ENCODE measurements around the gene FNDC3B.

FNDC3B gene

DNA sequence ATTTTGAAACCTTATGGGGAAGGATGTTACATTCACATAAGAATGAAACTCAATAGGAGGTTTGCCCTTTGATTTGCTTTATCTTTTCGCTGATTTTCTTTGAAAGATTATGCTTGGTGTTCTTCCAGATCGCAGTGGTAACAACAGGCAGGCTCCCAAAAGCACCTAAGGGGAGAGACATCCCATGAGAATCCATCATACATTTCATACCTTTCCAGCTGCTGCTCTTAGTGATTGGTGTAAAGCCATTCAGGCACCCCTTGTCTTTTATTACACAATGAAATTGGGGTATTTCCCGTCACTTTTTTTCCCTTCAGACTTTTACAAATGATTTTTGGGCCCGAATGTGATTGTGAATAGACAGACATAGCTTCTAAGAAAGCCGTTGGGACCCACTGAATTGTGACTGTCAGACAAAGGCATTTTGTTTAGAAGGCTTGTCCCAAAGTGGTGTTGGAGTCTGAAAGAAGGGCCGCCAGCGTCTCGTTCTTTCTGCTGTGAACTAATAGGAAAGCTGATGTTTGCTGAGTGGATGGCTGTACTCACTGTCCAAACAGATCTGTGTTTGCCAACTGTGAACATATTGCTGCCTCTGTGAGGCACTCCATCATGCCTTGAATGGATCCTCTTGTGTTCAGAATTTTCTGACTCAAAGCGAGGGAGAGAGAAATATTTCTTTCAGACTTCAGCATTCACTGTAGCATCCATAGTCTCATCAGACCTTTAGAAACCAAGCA lies 164.3 kb downstream of the FNDC3B start:
- H3K4me2 ChIP-seq (ENCODE audit: low read length): no peak overlapping the region
- no peaks in the 10 kb centered on the region for H3K79me2 ChIP-seq (ENCODE audit: insufficient read depth, low read length)
- no peak overlapping the region for H3K9ac ChIP-seq (ENCODE audit: low read length)
- H3F3A ChIP-seq (ENCODE audit: insufficient read depth, low read length): no peaks in the 10 kb centered on the region
- H4K20me1 ChIP-seq (ENCODE audit: insufficient read depth, low read length): no peaks in the 10 kb centered on the region
- no peaks in the 10 kb centered on the region for H3K4me1 ChIP-seq (ENCODE audit: insufficient read depth, low read length, severe bottlenecking)
- no peak overlapping the region for H3K27ac ChIP-seq (ENCODE audit: low read depth, low read length, poor library complexity, severe bottlenecking)
- no peaks in the 10 kb centered on the region for H3K9me2 ChIP-seq (ENCODE audit: low read depth, low read length)
- H3K36me3 ChIP-seq (ENCODE audit: insufficient read depth, low read length): no peaks in the 10 kb centered on the region
- H3K27me3 ChIP-seq (ENCODE audit: insufficient read depth, low read length): no peaks in the 10 kb centered on the region
- H2AFZ ChIP-seq (ENCODE audit: low read length): no peak overlapping the region
- TF ChIP-seq, protein P1, sequence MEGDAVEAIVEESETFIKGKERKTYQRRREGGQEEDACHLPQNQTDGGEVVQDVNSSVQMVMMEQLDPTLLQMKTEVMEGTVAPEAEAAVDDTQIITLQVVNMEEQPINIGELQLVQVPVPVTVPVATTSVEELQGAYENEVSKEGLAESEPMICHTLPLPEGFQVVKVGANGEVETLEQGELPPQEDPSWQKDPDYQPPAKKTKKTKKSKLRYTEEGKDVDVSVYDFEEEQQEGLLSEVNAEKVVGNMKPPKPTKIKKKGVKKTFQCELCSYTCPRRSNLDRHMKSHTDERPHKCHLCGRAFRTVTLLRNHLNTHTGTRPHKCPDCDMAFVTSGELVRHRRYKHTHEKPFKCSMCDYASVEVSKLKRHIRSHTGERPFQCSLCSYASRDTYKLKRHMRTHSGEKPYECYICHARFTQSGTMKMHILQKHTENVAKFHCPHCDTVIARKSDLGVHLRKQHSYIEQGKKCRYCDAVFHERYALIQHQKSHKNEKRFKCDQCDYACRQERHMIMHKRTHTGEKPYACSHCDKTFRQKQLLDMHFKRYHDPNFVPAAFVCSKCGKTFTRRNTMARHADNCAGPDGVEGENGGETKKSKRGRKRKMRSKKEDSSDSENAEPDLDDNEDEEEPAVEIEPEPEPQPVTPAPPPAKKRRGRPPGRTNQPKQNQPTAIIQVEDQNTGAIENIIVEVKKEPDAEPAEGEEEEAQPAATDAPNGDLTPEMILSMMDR (IDR thresholded peaks at IDR 0.05; ENCODE audit: low read length): no peak
- no peak for TF ChIP-seq EZH2 (IDR thresholded peaks at IDR 0.05; ENCODE audit: borderline replicate concordance, low read length)
- H3K9me3 ChIP-seq (ENCODE audit: low read length): peaks cover 5% of the 10 kb centered on the region
- no peak overlapping the region for H3K4me3 ChIP-seq (ENCODE audit: low read depth, low read length, poor library complexity, severe bottlenecking)

DNA sequence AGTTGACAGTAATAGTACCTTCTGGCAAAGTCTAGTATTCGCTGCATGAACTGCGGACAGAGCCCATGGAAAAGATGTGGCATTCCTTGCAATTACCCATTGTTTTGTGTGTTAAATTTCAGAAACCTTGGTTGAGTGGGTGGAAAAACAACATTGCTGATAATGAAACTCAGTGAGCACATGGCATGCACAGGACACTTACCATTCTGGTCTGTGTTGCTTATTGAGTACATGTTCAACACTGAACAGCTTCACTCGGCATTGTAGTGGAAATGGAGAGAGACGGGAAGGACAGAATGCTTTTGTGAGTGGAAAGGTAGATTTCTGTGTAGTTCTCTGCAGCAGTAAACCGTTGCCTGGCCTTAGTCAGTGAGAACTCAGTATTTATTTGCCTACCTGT lies 165.3 kb downstream of the FNDC3B start:
- no peak overlapping the region for H2AFZ ChIP-seq (ENCODE audit: low read length)
- no peaks in the 10 kb centered on the region for H3K27me3 ChIP-seq (ENCODE audit: insufficient read depth, low read length)
- no peaks in the 10 kb centered on the region for H3K9me2 ChIP-seq (ENCODE audit: low read depth, low read length)
- H3K79me2 ChIP-seq (ENCODE audit: insufficient read depth, low read length): no peaks in the 10 kb centered on the region
- TF ChIP-seq, protein P1 (IDR thresholded peaks at IDR 0.05; ENCODE audit: low read length): no peak
- TF ChIP-seq EZH2 (IDR thresholded peaks at IDR 0.05; ENCODE audit: borderline replicate concordance, low read length): no peak
- no peaks in the 10 kb centered on the region for H3K36me3 ChIP-seq (ENCODE audit: insufficient read depth, low read length)
- no peaks in the 10 kb centered on the region for H4K20me1 ChIP-seq (ENCODE audit: insufficient read depth, low read length)
- H3K4me3 ChIP-seq (ENCODE audit: low read depth, low read length, poor library complexity, severe bottlenecking): no peak overlapping the region
- H3K9ac ChIP-seq (ENCODE audit: low read length): no peak overlapping the region
- H3K4me1 ChIP-seq (ENCODE audit: insufficient read depth, low read length, severe bottlenecking): no peaks in the 10 kb centered on the region
- H3K27ac ChIP-seq (ENCODE audit: low read depth, low read length, poor library complexity, severe bottlenecking): no peak overlapping the region
- no peaks in the 10 kb centered on the region for H3F3A ChIP-seq (ENCODE audit: insufficient read depth, low read length)
- H3K4me2 ChIP-seq (ENCODE audit: low read length): no peak overlapping the region
- H3K9me3 ChIP-seq (ENCODE audit: low read length): peaks cover 5% of the 10 kb centered on the region

DNA sequence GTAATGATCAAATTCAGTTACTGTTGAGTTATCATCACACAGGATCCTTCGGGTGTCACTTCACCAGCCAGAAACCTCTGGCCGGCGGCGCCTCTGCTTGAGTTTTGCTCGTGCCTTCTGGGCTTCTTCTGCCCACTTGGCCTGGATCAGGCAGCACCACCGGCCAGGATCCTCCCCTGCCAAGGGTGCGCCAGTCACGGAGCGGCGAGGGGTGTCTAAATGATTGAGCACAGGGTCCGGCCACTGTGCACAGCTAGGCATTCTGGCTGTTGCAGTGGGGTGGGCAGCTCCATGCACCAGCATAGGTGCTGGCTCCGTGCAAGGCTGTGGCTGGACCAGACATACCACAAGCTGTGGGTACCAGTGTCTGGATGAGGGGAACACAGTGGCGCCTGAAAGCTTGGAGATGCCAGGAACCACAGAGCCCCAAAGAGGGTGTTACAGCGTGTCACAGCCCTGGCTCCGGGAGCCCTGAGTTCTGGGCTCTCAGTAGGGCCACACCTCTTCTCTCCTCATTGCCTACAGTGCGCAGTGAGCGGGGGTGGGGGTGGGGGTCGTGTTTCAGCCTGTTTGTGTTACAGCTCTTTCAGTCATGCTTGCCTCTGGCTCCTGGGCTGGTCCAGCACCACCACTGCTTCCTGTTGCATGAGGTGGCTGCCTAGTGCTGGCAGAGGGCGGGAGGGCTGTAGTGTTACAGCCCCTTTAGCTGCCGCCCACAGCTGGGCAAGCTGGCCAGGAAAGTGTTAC lies 169.4 kb downstream of the FNDC3B start:
- H3K9me2 ChIP-seq (ENCODE audit: low read depth, low read length): no peaks in the 10 kb centered on the region
- no peak overlapping the region for H2AFZ ChIP-seq (ENCODE audit: low read length)
- H4K20me1 ChIP-seq (ENCODE audit: insufficient read depth, low read length): no peaks in the 10 kb centered on the region
- no peak overlapping the region for H3K4me3 ChIP-seq (ENCODE audit: low read depth, low read length, poor library complexity, severe bottlenecking)
- H3K36me3 ChIP-seq (ENCODE audit: insufficient read depth, low read length): no peaks in the 10 kb centered on the region
- H3K9me3 ChIP-seq (ENCODE audit: low read length): peaks cover 5% of the 10 kb centered on the region
- TF ChIP-seq, protein P1 (IDR thresholded peaks at IDR 0.05; ENCODE audit: low read length): no peak
- TF ChIP-seq EZH2 (IDR thresholded peaks at IDR 0.05; ENCODE audit: borderline replicate concordance, low read length): no peak
- no peaks in the 10 kb centered on the region for H3F3A ChIP-seq (ENCODE audit: insufficient read depth, low read length)
- no peak overlapping the region for H3K27ac ChIP-seq (ENCODE audit: low read depth, low read length, poor library complexity, severe bottlenecking)
- no peaks in the 10 kb centered on the region for H3K79me2 ChIP-seq (ENCODE audit: insufficient read depth, low read length)
- H3K9ac ChIP-seq (ENCODE audit: low read length): no peak overlapping the region
- no peaks in the 10 kb centered on the region for H3K27me3 ChIP-seq (ENCODE audit: insufficient read depth, low read length)
- H3K4me2 ChIP-seq (ENCODE audit: low read length): no peak overlapping the region
- no peaks in the 10 kb centered on the region for H3K4me1 ChIP-seq (ENCODE audit: insufficient read depth, low read length, severe bottlenecking)

Measured in OCI-LY1 (cell line).